ENCODE measurements around the gene GNG5. TPM values are rescaled to one million over a fixed set of nuclear protein-coding genes. Genes with fewer than 3 reads are reported as not detected.

GNG5 gene
- total RNA-seq, 4 donors from 2014 or later, result 58.3 to 89.2 (median 74.3) TPM

DNA sequence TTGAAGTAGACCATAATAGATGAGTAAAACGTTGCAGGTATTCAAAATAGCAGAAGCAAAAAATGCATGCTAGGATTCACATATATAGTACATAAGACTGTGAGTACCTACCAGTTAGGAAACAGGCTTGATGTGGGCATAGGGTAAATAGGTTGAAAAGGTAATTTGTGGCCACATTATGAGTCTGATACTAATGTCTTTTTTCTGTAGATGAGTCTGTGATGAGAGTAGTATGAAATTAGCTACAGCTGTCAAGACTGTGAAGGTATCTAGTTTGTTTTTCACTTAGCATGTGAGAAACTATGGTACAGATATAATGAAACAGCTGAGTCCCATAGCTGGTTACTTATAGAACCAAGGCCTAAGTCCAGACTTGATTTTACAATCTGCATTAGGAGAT, 12.6 kb downstream of the GNG5 start:
- ATAC-seq (ENCODE audit: low FRiP score), result no peak
- no peak for DNase-seq (ENCODE audit: low spot score)
- TF ChIP-seq, protein P1, sequence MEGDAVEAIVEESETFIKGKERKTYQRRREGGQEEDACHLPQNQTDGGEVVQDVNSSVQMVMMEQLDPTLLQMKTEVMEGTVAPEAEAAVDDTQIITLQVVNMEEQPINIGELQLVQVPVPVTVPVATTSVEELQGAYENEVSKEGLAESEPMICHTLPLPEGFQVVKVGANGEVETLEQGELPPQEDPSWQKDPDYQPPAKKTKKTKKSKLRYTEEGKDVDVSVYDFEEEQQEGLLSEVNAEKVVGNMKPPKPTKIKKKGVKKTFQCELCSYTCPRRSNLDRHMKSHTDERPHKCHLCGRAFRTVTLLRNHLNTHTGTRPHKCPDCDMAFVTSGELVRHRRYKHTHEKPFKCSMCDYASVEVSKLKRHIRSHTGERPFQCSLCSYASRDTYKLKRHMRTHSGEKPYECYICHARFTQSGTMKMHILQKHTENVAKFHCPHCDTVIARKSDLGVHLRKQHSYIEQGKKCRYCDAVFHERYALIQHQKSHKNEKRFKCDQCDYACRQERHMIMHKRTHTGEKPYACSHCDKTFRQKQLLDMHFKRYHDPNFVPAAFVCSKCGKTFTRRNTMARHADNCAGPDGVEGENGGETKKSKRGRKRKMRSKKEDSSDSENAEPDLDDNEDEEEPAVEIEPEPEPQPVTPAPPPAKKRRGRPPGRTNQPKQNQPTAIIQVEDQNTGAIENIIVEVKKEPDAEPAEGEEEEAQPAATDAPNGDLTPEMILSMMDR (IDR thresholded peaks at IDR 0.05), result no peak

DNA sequence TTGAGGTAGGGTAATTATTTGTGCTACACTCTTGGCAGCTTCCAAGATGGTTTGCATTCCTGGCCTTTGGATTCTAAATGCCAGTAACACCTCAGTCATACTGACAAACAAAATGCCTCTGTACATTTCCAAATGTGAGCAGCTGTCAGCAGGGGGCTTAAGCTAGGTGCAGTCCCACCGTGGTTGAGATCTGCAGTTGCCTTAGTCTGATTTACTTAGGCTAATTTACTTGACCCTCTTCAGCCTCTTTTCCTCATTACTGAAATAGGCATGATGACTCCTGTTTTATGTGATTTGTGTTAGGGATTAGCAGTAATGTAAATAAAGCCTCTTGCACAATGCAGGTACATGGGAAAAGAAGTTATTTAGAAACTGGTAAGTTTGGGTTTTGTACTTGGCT, 13.7 kb downstream of the GNG5 start:
- TF ChIP-seq, protein P1 (IDR thresholded peaks at IDR 0.05), result no peak
- no peak for ATAC-seq (ENCODE audit: low FRiP score)
- no peak for DNase-seq (ENCODE audit: low spot score)

DNA sequence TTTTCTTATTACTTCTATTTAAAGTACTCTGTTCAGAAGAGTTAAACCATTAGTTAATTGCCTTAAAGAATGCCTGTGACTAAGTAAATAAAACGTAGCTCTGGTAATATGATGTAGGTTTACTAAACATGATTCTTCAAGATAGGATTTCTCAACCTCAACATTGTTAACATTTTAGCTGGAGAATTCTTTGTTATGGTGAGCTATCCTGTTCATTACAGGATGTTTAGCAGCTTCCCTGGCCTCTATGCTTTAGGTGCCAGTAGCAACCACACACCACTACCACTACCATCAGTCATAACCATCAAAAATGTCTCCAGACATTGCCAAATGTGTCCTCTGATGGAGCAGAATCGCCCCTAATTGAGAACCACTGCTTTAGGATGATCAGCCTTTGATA, 16.6 kb downstream of the GNG5 start:
- no peak for ATAC-seq (ENCODE audit: low FRiP score)
- TF ChIP-seq, protein P1 (IDR thresholded peaks at IDR 0.05), result no peak

DNA sequence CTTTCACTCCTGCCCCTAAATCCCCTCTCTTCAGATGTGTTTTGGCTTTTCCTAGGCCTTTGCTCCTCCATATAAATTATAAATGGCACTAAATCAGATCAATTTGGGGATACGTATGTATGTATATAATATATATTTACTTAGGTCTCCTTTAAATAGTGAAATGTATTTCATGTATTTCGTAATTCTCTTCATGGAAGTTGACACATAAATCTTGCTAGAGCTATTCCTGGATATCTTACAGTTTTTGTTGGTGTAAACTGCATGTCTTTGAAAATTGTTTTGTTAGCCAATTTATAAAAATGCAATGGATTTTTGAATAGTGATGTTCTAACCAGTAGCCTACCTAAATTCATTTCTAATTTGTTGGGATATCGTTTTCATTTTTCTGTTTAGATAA, 18.3 kb downstream of the GNG5 start:
- DNase-seq (ENCODE audit: low spot score) (no peak), ATAC-seq (ENCODE audit: low FRiP score) (no peak)
- TF ChIP-seq, protein P1 (IDR thresholded peaks at IDR 0.05), result no peak

More for the DNA sequence above, 16.6 kb downstream of the GNG5 start:
- DNase-seq (ENCODE audit: low spot score), result no peak

DNA sequence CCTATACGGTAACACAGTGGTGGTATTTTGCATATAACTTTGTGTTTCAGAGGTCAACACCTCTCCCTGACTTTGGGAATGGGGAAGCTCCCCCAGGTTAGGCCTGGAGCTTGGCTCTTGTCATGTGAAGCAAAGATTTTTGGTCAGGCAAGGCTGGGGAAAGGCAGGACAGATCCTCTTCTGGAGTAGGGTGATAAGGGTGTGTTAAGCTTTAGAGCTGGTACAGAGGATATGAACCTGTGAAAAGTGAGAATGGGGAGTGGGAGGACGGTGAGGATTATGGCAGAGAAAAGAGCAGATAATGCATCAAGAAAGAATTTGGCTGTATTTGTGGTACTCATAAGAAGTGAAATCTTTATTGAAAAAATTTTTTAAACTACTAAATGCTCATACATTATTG, 25.1 kb downstream of the GNG5 start:
- no peak for DNase-seq (ENCODE audit: low spot score)
- TF ChIP-seq, protein P1 (IDR thresholded peaks at IDR 0.05), result no peak
- no peak for ATAC-seq (ENCODE audit: low FRiP score)

DNA sequence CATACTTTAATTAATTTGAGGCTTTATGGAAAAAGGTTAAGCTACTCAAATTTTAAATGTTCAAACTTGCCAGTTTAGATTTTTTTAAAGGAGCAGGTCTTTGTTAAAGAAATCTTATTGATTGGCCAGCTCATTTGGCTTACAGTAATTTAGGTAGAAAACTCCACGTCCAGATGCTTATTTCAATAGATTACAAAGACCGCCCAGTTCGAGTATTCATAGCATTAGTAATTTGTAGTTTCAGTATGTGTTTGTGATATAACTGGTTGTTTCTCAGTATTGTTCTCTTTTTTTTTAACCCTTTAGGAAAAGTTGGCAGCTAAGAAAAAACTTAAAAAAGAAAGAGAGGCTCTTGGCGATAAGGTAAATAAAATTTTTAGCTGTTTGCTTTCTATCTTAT, 25.7 kb downstream of the GNG5 start:
- DNase-seq (ENCODE audit: low spot score), result no peak
- no peak for ATAC-seq (ENCODE audit: low FRiP score)
- TF ChIP-seq, protein P1 (IDR thresholded peaks at IDR 0.05), result no peak

DNA sequence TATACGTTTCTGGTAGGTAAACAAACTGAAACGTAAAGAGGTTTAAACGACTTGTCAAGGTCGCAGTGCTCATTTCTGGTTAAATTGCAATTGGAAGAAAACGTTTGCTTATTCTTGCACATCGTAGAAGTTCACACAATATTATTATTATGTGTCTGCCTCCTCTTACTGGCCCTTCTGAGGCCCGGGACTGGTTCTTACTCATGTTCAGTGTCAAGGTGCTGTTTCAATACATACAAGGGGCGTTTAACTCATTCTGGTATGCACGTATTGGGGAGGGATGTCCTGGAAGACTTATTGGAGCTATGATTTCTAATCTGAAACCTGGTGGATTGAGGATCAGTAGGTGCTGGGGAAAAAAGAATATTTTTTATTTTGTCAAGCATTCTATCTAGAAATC, 26.4 kb downstream of the GNG5 start:
- DNase-seq (ENCODE audit: low spot score) (no peak), ATAC-seq (ENCODE audit: low FRiP score) (no peak)
- TF ChIP-seq, protein P1 (IDR thresholded peaks at IDR 0.05), result no peak

All from omental fat pad (tissue), 4 donors.